Kasumi-1 (cell line): Measurements from ENCODE around the gene CSK.

Source experiments
- DNase-seq, 2 experiments: peaks; one replicate each; lab custom pipeline; 2025; lab: John Stamatoyannopoulos, UW

The CSK gene

GRCh38 chr15:74826364-74826819 lies 44.5 kb downstream of the CSK start, which contains the start of gene CPLX3:
CPLX3 (plus strand) TSS chr15:74826627; CDS start chr15:74826704, 77 bp downstream.
- peak; percentile 13 to 15 for DNase-seq

GRCh38 chr15:74826921-74827320 lies 45.0 kb downstream of the CSK start:
- no peak for DNase-seq

GRCh38 chr15:74827614-74828013 lies 45.7 kb downstream of the CSK start:
- no peak for DNase-seq

GRCh38 chr15:74828835-74829234 lies 47.0 kb downstream of the CSK start:
- DNase-seq, result no peak

- DNase-seq, result no peak
Observed at GRCh38 chr15:74829486-74829885, 47.6 kb downstream of the CSK start.

GRCh38 chr15:74829991-74830390 lies 48.1 kb downstream of the CSK start:
- no peak for DNase-seq

- no peak for DNase-seq
Observed at GRCh38 chr15:74830868-74831267, 49.0 kb downstream of the CSK start.

GRCh38 chr15:74831813-74832495 lies 50.1 kb downstream of the CSK start:
- no peak for DNase-seq

- no peak for DNase-seq
Observed at GRCh38 chr15:74832826-74833225, 50.9 kb downstream of the CSK start.

- peak; percentile 29 to 31 for DNase-seq
Observed at GRCh38 chr15:74833376-74834107, 51.7 kb downstream of the CSK start.

GRCh38 chr15:74835312-74835823 lies 53.5 kb downstream of the CSK start:
- peak; percentile 52 to 65 for DNase-seq

- DNase-seq, result no peak
Observed at GRCh38 chr15:74836846-74837245, 55.0 kb downstream of the CSK start.

GRCh38 chr15:74837482-74838136 lies 55.7 kb downstream of the CSK start:
- no peak for DNase-seq

GRCh38 chr15:74838137-74838516 lies 56.2 kb downstream of the CSK start:
- no peak for DNase-seq

GRCh38 chr15:74838746-74839525 lies 57.1 kb downstream of the CSK start:
- no peak for DNase-seq

GRCh38 chr15:74839526-74840395 lies 57.9 kb downstream of the CSK start:
- DNase-seq, result no peak

- no peak for DNase-seq
Observed at GRCh38 chr15:74840851-74841775, 59.2 kb downstream of the CSK start.

GRCh38 chr15:74841891-74842373 lies 60.1 kb downstream of the CSK start:
- no peak for DNase-seq

- DNase-seq, result peak; percentile 85 to 87
Observed at GRCh38 chr15:74842581-74843444, 60.9 kb downstream of the CSK start, which contains the start of gene ULK3. ULK3 (minus strand) TSS chr15:74843156; CDS start chr15:74843105, 51 bp downstream.
